Prostate gland (tissue), 2 donors: ENCODE data around the gene PLCB2. TPM values are rescaled to one million over a fixed set of nuclear protein-coding genes. Genes with fewer than 3 reads are reported as not detected.

Source experiments
- DNase-seq: peaks from one replicate; pipeline ENCODE4 v3.0.0-alpha.2; 2019; ENCODE audit warnings: low spot score
- H3K27ac ChIP-seq, 2 donors: fragments of 200-600 bp; sonication (generic); 2 replicates each; pipeline ENCODE4 v1.5.1; 2017 to 2019
- H3K27me3 ChIP-seq: fragments of 200-600 bp; sonication (generic); replicated peaks from 2 replicates; pipeline ENCODE4 v1.5.1; 2019; ENCODE audit not compliant: insufficient read depth
- H3K36me3 ChIP-seq, 2 donors: fragments of 200-600 bp; sonication (generic); 1 replicate in 1 of 2; 2 replicates in 1 of 2; pipeline versions ENCODE4 v1.5.1 to v1.8.1; 2017 to 2019
- H3K4me1 ChIP-seq: fragments of 200-600 bp; sonication (generic); replicated peaks from 2 replicates; pipeline ENCODE4 v1.5.1; 2019
- H3K4me3 ChIP-seq, 2 donors: fragments of 200-600 bp; sonication (generic); 2 replicates each; pipeline ENCODE4 v1.5.1; 2017 to 2019
- H3K9me3 ChIP-seq: fragments of 200-600 bp; sonication (generic); 2 replicates; pipeline ENCODE4 v1.5.1; 2017
- POLR2A ChIP-seq: fragments of 450-650 bp; IDR thresholded peaks from one replicate; pipeline ENCODE4 v1.6.1; 2016; ENCODE audit warnings: antibody characterized with exemption, mild to moderate bottlenecking
- POLR2AphosphoS5 ChIP-seq: sonication (generic); formaldehyde crosslinking; IDR thresholded peaks from one replicate; pipeline ENCODE4 v1.6.1; 2017; ENCODE audit warnings: antibody characterized with exemption
- WGBS: methylation state at CpG from one replicate; pipeline ENCODE4 v1.1.5; 2018; 5-methylcytosine and 5-hydroxymethylcytosine counted together
- intact Hi-C: fragments of 100-400 bp; cut with DNase I; formaldehyde crosslinking; loops from one replicate; pipeline ENCODE4 v1.14.2; 2022
- total RNA-seq, 2 donors: library from RNA; depleted of rRNA; stranded (reverse); fragments of >200 nt; gene quantifications; one replicate each; pipeline ENCODE4 v1.1.0, GENCODE V29; 2016
- TF ChIP-seq, protein P1 (sequence below), 4 experiments: fragments of 200-600 bp in 2 of 4; fragments of 450-650 bp in 2 of 4; sonication (generic) in 2 of 4; IDR thresholded peaks; 1 replicate in 3 of 4; 2 replicates in 1 of 4; pipeline ENCODE4 v1.5.1; 2016 to 2019; ENCODE audit warnings: antibody characterized with exemption in 4 of 4, mild to moderate bottlenecking in 2 of 4, moderate library complexity in 2 of 4

The PLCB2 gene
- total RNA-seq, 2 donors from 2014 or later: 1.5 to 13.0 TPM

DNA sequence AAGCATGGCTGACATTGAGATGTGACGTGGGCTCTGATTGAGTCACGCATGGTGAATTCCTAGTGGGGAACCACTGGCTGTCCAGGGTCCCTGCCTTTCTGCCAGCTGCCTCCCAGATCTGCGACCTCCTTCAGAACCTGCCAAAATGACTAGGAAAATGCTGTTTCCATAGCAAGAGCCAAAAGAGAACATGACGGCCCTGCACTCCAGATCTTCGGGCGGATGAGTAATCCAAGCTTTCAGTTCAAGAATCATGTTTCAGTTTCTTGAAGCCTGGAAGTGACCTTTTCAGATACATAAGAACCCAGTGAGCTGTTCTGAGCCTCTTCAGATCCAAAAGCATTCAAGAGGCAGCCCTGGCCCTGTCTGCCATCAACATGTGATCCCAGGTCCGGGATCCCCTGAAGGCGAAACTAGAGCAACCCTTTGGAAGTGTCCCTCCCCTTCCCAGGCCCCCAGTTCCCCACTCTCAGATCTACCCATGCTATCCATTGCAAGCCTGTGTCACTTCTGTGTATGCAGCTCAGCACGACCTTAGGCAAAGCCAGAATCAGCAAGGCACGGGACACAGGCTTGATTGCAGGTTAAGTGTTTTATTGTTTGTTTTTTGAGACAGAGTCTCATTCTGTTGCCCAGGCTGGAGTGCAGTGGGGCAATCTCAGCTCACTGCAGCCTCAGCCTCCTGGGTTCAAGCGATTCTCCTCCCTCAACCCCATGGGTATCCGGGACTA lies 44.5 kb downstream of the PLCB2 start:
- TF ChIP-seq, protein P1, sequence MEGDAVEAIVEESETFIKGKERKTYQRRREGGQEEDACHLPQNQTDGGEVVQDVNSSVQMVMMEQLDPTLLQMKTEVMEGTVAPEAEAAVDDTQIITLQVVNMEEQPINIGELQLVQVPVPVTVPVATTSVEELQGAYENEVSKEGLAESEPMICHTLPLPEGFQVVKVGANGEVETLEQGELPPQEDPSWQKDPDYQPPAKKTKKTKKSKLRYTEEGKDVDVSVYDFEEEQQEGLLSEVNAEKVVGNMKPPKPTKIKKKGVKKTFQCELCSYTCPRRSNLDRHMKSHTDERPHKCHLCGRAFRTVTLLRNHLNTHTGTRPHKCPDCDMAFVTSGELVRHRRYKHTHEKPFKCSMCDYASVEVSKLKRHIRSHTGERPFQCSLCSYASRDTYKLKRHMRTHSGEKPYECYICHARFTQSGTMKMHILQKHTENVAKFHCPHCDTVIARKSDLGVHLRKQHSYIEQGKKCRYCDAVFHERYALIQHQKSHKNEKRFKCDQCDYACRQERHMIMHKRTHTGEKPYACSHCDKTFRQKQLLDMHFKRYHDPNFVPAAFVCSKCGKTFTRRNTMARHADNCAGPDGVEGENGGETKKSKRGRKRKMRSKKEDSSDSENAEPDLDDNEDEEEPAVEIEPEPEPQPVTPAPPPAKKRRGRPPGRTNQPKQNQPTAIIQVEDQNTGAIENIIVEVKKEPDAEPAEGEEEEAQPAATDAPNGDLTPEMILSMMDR (IDR thresholded peaks at IDR 0.05): no peak
- TF ChIP-seq POLR2AphosphoS5 (no peak), POLR2A (no peak)
- Histone ChIP-seq H3K36me3 (no peaks in the 10 kb centered on the region), H3K27me3 (no peaks in the 10 kb centered on the region), H3K27ac (no peak overlapping the region), H3K4me3 (no peak overlapping the region), H3K9me3 (no peaks in the 10 kb centered on the region), H3K4me1 (no peaks in the 10 kb centered on the region)
- 77% methylated on average over 12 of the region's 12 CpGs for WGBS
- DNase-seq: no peak
- intact Hi-C loops: no loop called here

GRCh38 chr15:40259021-40259420 lies 48.7 kb downstream of the PLCB2 start:
- H3K27ac ChIP-seq: no peak overlapping the region
- DNase-seq: no peak
- no peaks in the 10 kb centered on the region for H3K27me3 ChIP-seq
- no peak overlapping the region for H3K4me3 ChIP-seq
- TF ChIP-seq POLR2A: no peak
- intact Hi-C loops: no loop called here
- no peaks in the 10 kb centered on the region for H3K9me3 ChIP-seq
- H3K4me1 ChIP-seq: no peaks in the 10 kb centered on the region
- H3K36me3 ChIP-seq: no peaks in the 10 kb centered on the region
- 63% methylated on average over 7 of the region's 7 CpGs for WGBS

DNA sequence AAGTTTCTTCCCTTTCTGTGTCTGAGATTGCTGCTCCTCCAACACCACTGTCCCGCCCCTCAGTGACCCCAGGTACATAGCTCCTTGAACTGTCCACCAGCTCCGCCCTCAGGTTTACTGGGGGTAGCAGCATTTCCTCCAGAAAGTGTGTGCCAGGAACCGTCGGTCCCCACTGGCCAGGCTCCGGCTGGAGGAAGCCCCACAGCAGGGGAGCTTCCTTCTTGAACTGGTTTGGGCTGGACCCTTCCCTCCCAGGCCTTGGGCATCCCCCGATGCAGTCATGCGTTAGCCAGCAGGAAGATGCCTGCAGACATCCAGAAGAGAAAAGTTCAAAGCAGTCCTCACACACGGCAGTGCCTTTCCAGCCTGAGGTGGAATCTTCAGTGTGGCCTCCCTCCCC lies 49.2 kb downstream of the PLCB2 start:
- TF ChIP-seq, protein P1 (IDR thresholded peaks at IDR 0.05): no peak
- TF ChIP-seq POLR2A: no peak
- Histone ChIP-seq H3K36me3 (no peaks in the 10 kb centered on the region), H3K9me3 (no peaks in the 10 kb centered on the region), H3K27me3 (no peaks in the 10 kb centered on the region), H3K4me3 (no peak overlapping the region), H3K27ac (no peak overlapping the region), H3K4me1 (peaks cover 3% of the 10 kb centered on the region)
- intact Hi-C loops: no loop called here
- no peak for DNase-seq
- 74% methylated on average over 8 of the region's 8 CpGs for WGBS

DNA sequence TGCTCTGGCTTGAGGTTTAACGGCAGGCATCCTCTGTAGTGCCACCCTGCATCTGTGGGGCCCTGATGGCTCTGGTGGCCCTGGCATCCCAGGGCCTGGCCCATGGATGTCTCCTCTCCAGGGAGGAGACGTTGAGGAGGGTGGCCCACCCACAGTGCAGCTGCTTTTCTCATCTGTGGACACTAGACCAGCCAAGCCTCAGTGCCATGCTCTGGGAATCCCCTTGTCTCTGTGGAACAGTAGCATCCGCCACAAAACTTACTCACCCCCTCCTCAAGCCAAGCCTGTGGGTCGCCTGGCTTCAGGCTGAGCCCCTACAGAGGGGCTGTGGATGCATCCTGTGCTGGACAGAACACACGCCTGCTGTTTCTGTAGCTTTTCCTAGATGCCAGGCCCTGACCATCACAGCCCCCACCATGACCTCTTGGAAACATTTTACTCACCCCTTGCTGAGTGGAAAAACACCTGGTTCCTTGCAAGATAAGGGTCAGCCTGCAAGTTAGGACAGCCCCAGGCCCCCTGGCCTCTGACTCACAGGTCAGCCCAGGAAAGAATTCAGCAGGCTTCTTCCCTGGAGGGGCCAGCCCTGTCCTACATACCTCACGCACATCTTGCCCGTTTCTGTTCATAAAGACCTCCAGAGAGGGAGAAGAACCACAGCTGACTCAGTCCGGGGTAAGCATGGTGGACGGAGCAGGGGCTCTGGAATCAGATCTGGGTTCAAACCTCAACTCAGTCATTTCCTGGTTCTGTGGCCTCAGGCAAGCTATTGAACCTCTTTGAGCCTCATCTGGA lies 49.9 kb downstream of the PLCB2 start:
- DNase-seq: no peak
- 87% methylated on average over 9 of the region's 9 CpGs for WGBS
- Histone ChIP-seq H3K27me3 (no peaks in the 10 kb centered on the region), H3K4me1 (peaks cover 3% of the 10 kb centered on the region), H3K4me3 (no peak overlapping the region), H3K9me3 (no peaks in the 10 kb centered on the region), H3K36me3 (no peaks in the 10 kb centered on the region), H3K27ac (no peak overlapping the region)
- intact Hi-C loops: no loop called here
- TF ChIP-seq POLR2AphosphoS5 (no peak), POLR2A (no peak)
- TF ChIP-seq, protein P1 (IDR thresholded peaks at IDR 0.05): no peak

DNA sequence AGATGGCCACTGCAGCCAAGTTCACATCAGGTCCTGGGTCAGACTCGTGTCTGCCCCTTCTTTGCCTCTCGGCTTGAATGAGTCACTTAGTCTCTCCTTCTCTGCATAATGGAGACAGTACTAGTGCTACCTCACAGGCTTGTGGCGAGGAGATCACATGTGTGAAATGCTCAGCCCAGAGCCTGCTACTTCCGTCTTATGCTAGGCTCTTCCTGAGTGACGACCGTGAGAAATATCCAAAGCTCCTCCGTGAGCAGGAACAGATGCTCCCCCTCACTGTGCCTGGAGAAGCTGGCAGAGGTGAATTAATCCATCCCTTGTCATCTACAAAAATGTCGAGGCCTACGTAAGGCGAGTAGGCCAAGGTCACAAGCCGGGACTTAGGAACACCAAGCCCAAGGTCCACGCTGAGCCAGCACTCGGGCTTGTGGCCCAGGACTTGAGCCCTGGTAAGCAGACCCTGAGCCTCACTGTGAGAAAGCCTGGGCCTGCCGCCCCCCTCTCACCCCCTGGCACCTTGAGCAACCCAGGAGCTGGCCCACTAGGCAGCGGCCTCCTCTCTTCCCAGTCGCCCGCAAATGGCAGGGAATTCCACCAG lies 51.0 kb downstream of the PLCB2 start:
- TF ChIP-seq, protein P1 (IDR thresholded peaks at IDR 0.05): no peak
- TF ChIP-seq POLR2A: no peak
- no peak for TF ChIP-seq POLR2AphosphoS5
- Histone ChIP-seq H3K27me3 (no peaks in the 10 kb centered on the region), H3K9me3 (no peaks in the 10 kb centered on the region), H3K4me1 (peaks cover 3% of the 10 kb centered on the region), H3K4me3 (no peak overlapping the region), H3K27ac (no peak overlapping the region), H3K36me3 (no peaks in the 10 kb centered on the region)
- 94% methylated on average over 17 of the region's 17 CpGs for WGBS
- no peak for DNase-seq
- intact Hi-C loops: no loop called here
